NCI-H526 treated with DMSO at 0.1 percent for 48 hours (cell line): ENCODE measurements around the gene PHYKPL.

Experiments used
- DNase-seq: peaks from one replicate; lab custom pipeline; 2025; lab: John Stamatoyannopoulos, UW

Gene PHYKPL

GRCh38 chr5:178232124-178232919 lies at the start of gene PHYKPL:
TSS of gene PHYKPL (minus strand) at chr5:178232802. CDS start at chr5:178232550, 252 bp downstream.
- no peak for DNase-seq

- DNase-seq: no peak
Measured at GRCh38 chr5:178282391-178282790, 49.8 kb upstream of the PHYKPL start.

- DNase-seq: no peak
Measured at GRCh38 chr5:178281331-178281730, 48.7 kb upstream of the PHYKPL start.

- DNase-seq: no peak
Measured at GRCh38 chr5:178280631-178281030, 48.0 kb upstream of the PHYKPL start.

- DNase-seq: peak; percentile 4
Measured at GRCh38 chr5:178279723-178280438, 47.3 kb upstream of the PHYKPL start.

- no peak for DNase-seq
Measured at GRCh38 chr5:178279026-178279722, 46.6 kb upstream of the PHYKPL start.

GRCh38 chr5:178278358-178279023 lies 45.9 kb upstream of the PHYKPL start:
- DNase-seq: no peak

- no peak for DNase-seq
Measured at GRCh38 chr5:178277866-178278265, 45.3 kb upstream of the PHYKPL start.

- DNase-seq: no peak
Measured at GRCh38 chr5:178277346-178277745, 44.7 kb upstream of the PHYKPL start.

- DNase-seq: no peak
Measured at GRCh38 chr5:178274781-178275537, 42.4 kb upstream of the PHYKPL start.

- no peak for DNase-seq
Measured at GRCh38 chr5:178273665-178274541, 41.3 kb upstream of the PHYKPL start.

- DNase-seq: no peak
Measured at GRCh38 chr5:178273041-178273440, 40.4 kb upstream of the PHYKPL start.

GRCh38 chr5:178272591-178272990 lies 40.0 kb upstream of the PHYKPL start:
- DNase-seq: no peak

- no peak for DNase-seq
Measured at GRCh38 chr5:178271726-178272479, 39.3 kb upstream of the PHYKPL start.

GRCh38 chr5:178271231-178271630 lies 38.6 kb upstream of the PHYKPL start:
- DNase-seq: no peak

GRCh38 chr5:178269499-178269898 lies 36.9 kb upstream of the PHYKPL start:
- DNase-seq: no peak

GRCh38 chr5:178267876-178268275 lies 35.3 kb upstream of the PHYKPL start:
- DNase-seq: no peak

GRCh38 chr5:178267245-178267644 lies 34.6 kb upstream of the PHYKPL start:
- DNase-seq: no peak

- no peak for DNase-seq
Measured at GRCh38 chr5:178266581-178266980, 34.0 kb upstream of the PHYKPL start.

- DNase-seq: no peak
Measured at GRCh38 chr5:178265746-178266145, 33.1 kb upstream of the PHYKPL start.
